GM19043 (cell line): ENCODE data around the gene GTSF1L.

Experiments used
- ATAC-seq: cut with Tn5 transposase; IDR thresholded peaks from one replicate; pipeline ENCODE4 v1.9.1; 2021; ENCODE audit warnings: low read depth; ENCODE audit not compliant: unreplicated experiment

The GTSF1L gene

GRCh38 chr20:43746344-43747137 is 19.7 kb upstream of the GTSF1L start:
- ATAC-seq: no peak

- no peak for ATAC-seq
Measured at GRCh38 chr20:43744966-43745730, 18.3 kb upstream of the GTSF1L start.

- no peak for ATAC-seq
Measured at GRCh38 chr20:43744151-43744611, 17.4 kb upstream of the GTSF1L start.

- ATAC-seq: no peak
Measured at GRCh38 chr20:43740642-43741041, 13.8 kb upstream of the GTSF1L start.

GRCh38 chr20:43739148-43739749 is 12.4 kb upstream of the GTSF1L start:
- no peak for ATAC-seq

- no peak for ATAC-seq
Measured at GRCh38 chr20:43737925-43738324, 11.1 kb upstream of the GTSF1L start.

GRCh38 chr20:43736588-43737158 is 9.9 kb upstream of the GTSF1L start:
- ATAC-seq: no peak

- ATAC-seq: no peak
Measured at GRCh38 chr20:43731927-43732326, 5.1 kb upstream of the GTSF1L start.

- ATAC-seq: no peak
Measured at GRCh38 chr20:43731469-43731868, 4.7 kb upstream of the GTSF1L start.

GRCh38 chr20:43728686-43729255 is 2.0 kb upstream of the GTSF1L start:
- ATAC-seq: no peak

- no peak for ATAC-seq
Measured at GRCh38 chr20:43727980-43728590, 1.3 kb upstream of the GTSF1L start.

- no peak for ATAC-seq
Measured at GRCh38 chr20:43726333-43726732, 469 bp downstream of the GTSF1L start.

- no peak for ATAC-seq
Measured at GRCh38 chr20:43725666-43726065, 1.1 kb downstream of the GTSF1L start.

- ATAC-seq: no peak
Measured at GRCh38 chr20:43724383-43724782, 2.4 kb downstream of the GTSF1L start.

GRCh38 chr20:43723735-43724134 is 3.1 kb downstream of the GTSF1L start:
- ATAC-seq: no peak

- ATAC-seq: no peak
Measured at GRCh38 chr20:43723186-43723585, 3.6 kb downstream of the GTSF1L start.

GRCh38 chr20:43722153-43722505 is 4.7 kb downstream of the GTSF1L start:
- no peak for ATAC-seq

GRCh38 chr20:43721429-43722152 is 5.2 kb downstream of the GTSF1L start:
- ATAC-seq: no peak

- no peak for ATAC-seq
Measured at GRCh38 chr20:43721097-43721428, 5.7 kb downstream of the GTSF1L start.

GRCh38 chr20:43720007-43720406 is 6.8 kb downstream of the GTSF1L start:
- ATAC-seq: no peak
